HUES6 (cell line): Measurements from ENCODE around the gene CHST9.
"Not testable (repeated sequence)": the region's sequence is repeated elsewhere in the genome, so short reads cannot be mapped to it uniquely, and the experiment has no call there.

ENCODE experiments used
- H3K27ac ChIP-seq: 2 replicates; pipeline ENCODE4 v1.7.0; 2013; ENCODE audit warnings: low read depth, mild to moderate bottlenecking, low read length, inconsistent platforms
- H3K27me3 ChIP-seq: 2 replicates; pipeline ENCODE4 v1.6.1; 2013; ENCODE audit warnings: low read length; ENCODE audit not compliant: control insufficient read depth, insufficient read depth
- H3K36me3 ChIP-seq: 2 replicates; pipeline ENCODE4 v1.6.1; 2013; ENCODE audit warnings: low read length; ENCODE audit not compliant: control insufficient read depth, insufficient read depth
- H3K4me1 ChIP-seq: 2 replicates; pipeline ENCODE4 v1.6.1; 2013; ENCODE audit warnings: low read length; ENCODE audit not compliant: control insufficient read depth, insufficient read depth
- H3K4me3 ChIP-seq: 2 replicates; pipeline ENCODE4 v1.5.1; 2013; ENCODE audit warnings: low read depth, low read length
- H3K9ac ChIP-seq: one replicate; pipeline ENCODE4 v1.6.1; 2013; ENCODE audit warnings: mild to moderate bottlenecking, low read length
- H3K9me3 ChIP-seq: 2 replicates; pipeline ENCODE4 v1.6.1; 2013; ENCODE audit warnings: low read depth, low read length; ENCODE audit not compliant: control insufficient read depth, insufficient read depth

Gene CHST9

DNA sequence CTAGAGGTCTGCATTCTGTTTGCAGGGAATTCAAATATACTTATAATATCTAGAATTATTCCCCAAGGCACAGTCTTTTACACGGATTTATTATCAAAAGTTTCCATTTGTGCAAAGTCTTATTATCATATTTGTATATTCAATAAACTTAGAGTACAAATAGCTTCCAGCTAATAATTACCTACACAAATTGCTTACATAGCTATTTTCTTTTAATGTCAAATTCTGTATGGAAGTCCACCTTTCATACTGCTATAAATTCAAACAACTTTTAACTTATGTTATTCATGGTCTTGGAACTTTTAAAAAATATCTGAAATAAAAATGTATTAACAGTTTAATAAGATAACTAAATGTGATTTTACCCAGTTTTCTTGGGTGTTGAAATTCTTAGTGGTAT, 13.1 kb downstream of the CHST9 start:
- peaks cover 23% of the 10 kb centered on the region for H3K4me1 ChIP-seq
- H3K9me3 ChIP-seq, result peaks cover 6% of the 10 kb centered on the region; the same call in 1 of the 2 replicates
- H3K27me3 ChIP-seq, result no peaks in the 10 kb centered on the region
- H3K36me3 ChIP-seq, result peaks cover 3% of the 10 kb centered on the region; the same call in 1 of the 2 replicates
- no peak overlapping the region for H3K9ac ChIP-seq
- no peak overlapping the region for H3K27ac ChIP-seq
- no peak overlapping the region for H3K4me3 ChIP-seq

GRCh38 chr18:27165412-27165811, 19.7 kb downstream of the CHST9 start:
- Histone ChIP-seq H3K4me3 (no peak overlapping the region), H3K27ac (no peak overlapping the region), H3K9me3 (peaks cover 28% of the 10 kb centered on the region), H3K4me1 (no peaks in the 10 kb centered on the region), H3K9ac (no peak overlapping the region), H3K36me3 (peaks cover 16% of the 10 kb centered on the region; the same call in 1 of the 2 replicates), H3K27me3 (no peaks in the 10 kb centered on the region)

DNA sequence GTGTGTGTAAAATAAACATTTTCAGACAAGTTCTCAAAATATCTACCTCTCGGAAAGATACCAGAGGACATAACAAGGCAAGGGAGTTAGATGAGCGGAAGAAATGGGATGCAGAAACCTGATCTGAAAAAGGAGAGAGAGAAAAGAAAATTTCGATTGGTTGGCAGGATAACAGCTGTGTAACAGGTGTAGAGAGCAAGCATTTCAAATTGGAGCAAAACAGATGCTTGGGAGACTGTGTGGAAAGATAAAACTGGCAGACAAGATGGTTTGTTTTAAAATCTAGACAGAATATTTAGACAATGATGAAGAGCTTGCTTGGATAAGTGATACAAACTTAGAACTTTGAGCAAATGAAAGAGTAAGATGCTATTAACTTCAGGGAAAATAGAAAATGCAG, 20.2 kb downstream of the CHST9 start:
- Histone ChIP-seq H3K9ac (no peak overlapping the region), H3K4me1 (no peaks in the 10 kb centered on the region), H3K4me3 (no peak overlapping the region), H3K9me3 (peaks cover 24% of the 10 kb centered on the region), H3K27ac (no peak overlapping the region), H3K36me3 (peaks cover 16% of the 10 kb centered on the region; the same call in 1 of the 2 replicates), H3K27me3 (no peaks in the 10 kb centered on the region)

GRCh38 chr18:27163197-27163716, 21.9 kb downstream of the CHST9 start:
- not testable (repeated sequence) for H3K9ac ChIP-seq, H3K4me1 ChIP-seq, H3K4me3 ChIP-seq, H3K27me3 ChIP-seq, H3K27ac ChIP-seq
- H3K36me3 ChIP-seq, result peaks cover 13% of the 10 kb centered on the region; the same call in 1 of the 2 replicates
- peaks cover 22% of the 10 kb centered on the region for H3K9me3 ChIP-seq

GRCh38 chr18:27149240-27149639, 35.9 kb downstream of the CHST9 start:
- H3K9ac ChIP-seq, H3K27me3 ChIP-seq: not testable (repeated sequence)
- H3K9me3 ChIP-seq, result peaks cover 13% of the 10 kb centered on the region

DNA sequence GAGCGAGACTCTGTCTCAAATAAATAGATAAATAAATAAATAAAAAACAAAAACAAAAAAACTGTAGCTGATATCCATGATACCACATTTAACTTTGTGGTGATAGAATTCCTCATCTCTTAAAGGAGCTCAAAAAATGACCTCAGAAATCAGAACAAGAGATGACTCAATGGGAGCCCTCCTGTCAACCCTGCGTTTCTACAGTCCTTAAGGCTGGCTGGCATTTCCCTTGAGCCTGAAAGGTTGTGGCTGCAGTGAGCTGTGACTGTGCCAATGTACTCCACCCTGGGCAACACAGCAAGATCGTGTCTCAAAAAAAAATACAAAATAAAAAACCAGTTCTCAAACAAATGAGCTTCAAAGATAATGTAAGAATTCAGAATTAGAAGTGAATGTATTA, 40.4 kb downstream of the CHST9 start:
- Histone ChIP-seq H3K27ac (no peak overlapping the region), H3K27me3 (no peaks in the 10 kb centered on the region), H3K36me3 (peaks cover 2% of the 10 kb centered on the region; the same call in 1 of the 2 replicates), H3K9ac (no peak overlapping the region), H3K4me3 (no peak overlapping the region), H3K9me3 (peaks cover 9% of the 10 kb centered on the region), H3K4me1 (no peaks in the 10 kb centered on the region)

More at GRCh38 chr18:27149240-27149639, 35.9 kb downstream of the CHST9 start:
- not testable (repeated sequence) for H3K27ac ChIP-seq, H3K36me3 ChIP-seq, H3K4me1 ChIP-seq, H3K4me3 ChIP-seq

GRCh38 chr18:27143580-27144287, 41.4 kb downstream of the CHST9 start:
- no peak overlapping the region for H3K9ac ChIP-seq
- H3K27me3 ChIP-seq, result no peaks in the 10 kb centered on the region
- H3K27ac ChIP-seq, result no peak overlapping the region
- H3K9me3 ChIP-seq, result peaks cover 5% of the 10 kb centered on the region; the same call in 1 of the 2 replicates
- no peak overlapping the region for H3K4me3 ChIP-seq
- no peaks in the 10 kb centered on the region for H3K4me1 ChIP-seq
- H3K36me3 ChIP-seq, result peaks cover 2% of the 10 kb centered on the region; the same call in 1 of the 2 replicates

DNA sequence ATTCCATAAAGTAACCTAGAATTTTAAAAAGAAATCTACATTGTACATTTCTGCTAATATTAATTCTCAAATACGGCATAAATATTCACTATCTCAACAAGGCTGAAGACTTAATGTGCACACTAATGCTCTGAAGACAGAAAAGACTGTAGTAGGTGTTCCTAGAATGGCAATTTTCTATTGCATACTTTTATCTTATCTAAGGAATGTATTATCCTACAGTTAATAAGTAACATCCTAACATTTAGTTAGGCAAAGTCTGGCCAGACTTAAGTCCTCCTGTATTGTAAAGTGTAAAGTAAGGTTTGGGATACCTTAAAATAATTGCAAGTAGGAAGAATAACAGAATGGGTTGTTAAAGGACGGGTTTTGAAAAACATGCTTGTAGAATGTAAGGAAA, 42.2 kb downstream of the CHST9 start:
- H3K36me3 ChIP-seq, result peaks cover 1% of the 10 kb centered on the region; the same call in 1 of the 2 replicates
- no peak overlapping the region for H3K4me3 ChIP-seq
- no peak overlapping the region for H3K27ac ChIP-seq
- H3K27me3 ChIP-seq, result no peaks in the 10 kb centered on the region
- H3K4me1 ChIP-seq, result no peaks in the 10 kb centered on the region
- H3K9ac ChIP-seq, result no peak overlapping the region
- peaks cover 4% of the 10 kb centered on the region; the same call in 1 of the 2 replicates for H3K9me3 ChIP-seq

DNA sequence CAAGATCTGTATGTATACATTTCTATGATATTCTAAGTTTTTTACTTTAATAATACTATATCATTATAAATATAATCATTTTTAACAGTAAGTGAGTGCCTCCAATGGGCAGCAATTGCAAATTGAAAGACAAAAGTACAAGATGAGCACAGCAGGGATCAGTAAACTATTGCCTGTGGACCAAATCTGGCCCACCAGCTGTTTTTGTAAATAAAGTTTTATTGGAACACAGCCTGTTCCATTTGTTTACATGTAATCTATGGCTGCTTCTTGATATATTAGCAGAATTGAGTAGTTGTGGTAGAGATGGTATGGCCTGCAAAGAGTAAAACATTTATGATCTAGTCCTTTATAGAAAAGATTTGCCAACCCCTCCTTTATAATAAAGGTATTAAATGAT, 43.2 kb downstream of the CHST9 start:
- H3K9me3 ChIP-seq, result no peaks in the 10 kb centered on the region
- no peaks in the 10 kb centered on the region for H3K4me1 ChIP-seq
- H3K27me3 ChIP-seq, result no peaks in the 10 kb centered on the region
- H3K4me3 ChIP-seq, result no peak overlapping the region
- H3K27ac ChIP-seq, result no peak overlapping the region
- no peaks in the 10 kb centered on the region for H3K36me3 ChIP-seq
- H3K9ac ChIP-seq, result no peak overlapping the region

DNA sequence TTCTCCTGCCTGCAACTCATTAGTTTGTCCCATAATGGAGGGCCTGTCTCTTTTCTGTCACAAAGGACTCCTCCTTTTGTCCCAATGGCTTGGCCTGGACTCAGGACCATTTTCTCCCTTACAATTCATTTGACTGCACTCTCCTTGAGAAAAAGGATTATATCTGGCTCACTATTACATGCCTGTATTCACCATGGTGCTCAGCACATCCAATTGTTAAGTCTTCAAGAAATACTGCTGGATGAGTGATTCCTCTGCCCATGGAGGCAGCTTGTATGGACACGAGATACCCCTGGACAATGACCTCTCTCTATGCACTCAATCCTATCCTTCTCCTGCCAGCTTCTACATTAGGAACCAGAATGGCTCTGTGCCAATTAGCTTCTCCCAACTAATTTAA, 47.0 kb downstream of the CHST9 start:
- peaks cover 9% of the 10 kb centered on the region; the same call in 1 of the 2 replicates for H3K4me1 ChIP-seq
- H3K36me3 ChIP-seq, result no peaks in the 10 kb centered on the region
- no peaks in the 10 kb centered on the region for H3K9me3 ChIP-seq
- H3K4me3 ChIP-seq, result no peak overlapping the region
- H3K9ac ChIP-seq, result no peak overlapping the region
- no peaks in the 10 kb centered on the region for H3K27me3 ChIP-seq
- H3K27ac ChIP-seq, result no peak overlapping the region

- Histone ChIP-seq H3K9ac (no peak overlapping the region), H3K9me3 (no peaks in the 10 kb centered on the region), H3K27me3 (no peaks in the 10 kb centered on the region), H3K27ac (no peak overlapping the region), H3K4me3 (no peak overlapping the region), H3K36me3 (no peaks in the 10 kb centered on the region), H3K4me1 (peaks cover 9% of the 10 kb centered on the region; the same call in 1 of the 2 replicates)
Measured at GRCh38 chr18:27136208-27136535, 48.9 kb downstream of the CHST9 start.
